ENCODE measurements around the gene SCAMP4.

SCAMP4 gene

GRCh38 chr19:1908364-1908678 lies 3.1 kb downstream of the SCAMP4 start:
- peaks cover 9% of the 10 kb centered on the region for H3F3A ChIP-seq (ENCODE audit: insufficient read depth)
- no peak overlapping the region for H2AFZ ChIP-seq (ENCODE audit: low read depth, low read length, severe bottlenecking)
- H3K9ac ChIP-seq (ENCODE audit: low read length) = no peak overlapping the region
- H3K4me2 ChIP-seq (ENCODE audit: low read depth, low read length, poor library complexity, severe bottlenecking) = no peak overlapping the region
- no peaks in the 10 kb centered on the region for H4K20me1 ChIP-seq (ENCODE audit: low read depth, low read length)
- TF ChIP-seq EZH2phosphoT487 (conservative IDR thresholded peaks at IDR 0.05; ENCODE audit: low read length) = no peak
- no peak overlapping the region for H3K27ac ChIP-seq (ENCODE audit: low read depth, low read length)
- H3K4me3 ChIP-seq (ENCODE audit: insufficient read depth, low read length, poor library complexity, severe bottlenecking) = no peak overlapping the region
- no peaks in the 10 kb centered on the region for H3K36me3 ChIP-seq (ENCODE audit: low read length)
- no peaks in the 10 kb centered on the region for H3K9me2 ChIP-seq (replicated peaks; ENCODE audit: insufficient read depth, low read length)
- peaks cover 58% of the 10 kb centered on the region for H3K79me2 ChIP-seq (ENCODE audit: insufficient read depth, low read length)
- H3K9me3 ChIP-seq (ENCODE audit: insufficient read depth, low read length) = no peaks in the 10 kb centered on the region
- no peaks in the 10 kb centered on the region for H3K27me3 ChIP-seq (ENCODE audit: low read length)

- Histone ChIP-seq H3K4me3 (ENCODE audit: insufficient read depth, low read length, poor library complexity, severe bottlenecking) (no peak overlapping the region), H3K36me3 (ENCODE audit: low read length) (no peaks in the 10 kb centered on the region), H3K4me2 (ENCODE audit: low read depth, low read length, poor library complexity, severe bottlenecking) (no peak overlapping the region), H3K9me3 (ENCODE audit: insufficient read depth, low read length) (no peaks in the 10 kb centered on the region), H3K79me2 (ENCODE audit: insufficient read depth, low read length) (peaks cover 65% of the 10 kb centered on the region), H3K27me3 (ENCODE audit: low read length) (no peaks in the 10 kb centered on the region), H3K9ac (ENCODE audit: low read length) (no peak overlapping the region), H3K9me2 (replicated peaks; ENCODE audit: insufficient read depth, low read length) (no peaks in the 10 kb centered on the region), H3K27ac (ENCODE audit: low read depth, low read length) (no peak overlapping the region), H3F3A (ENCODE audit: insufficient read depth) (peaks cover 2% of the 10 kb centered on the region), H4K20me1 (ENCODE audit: low read depth, low read length) (no peaks in the 10 kb centered on the region), H2AFZ (ENCODE audit: low read depth, low read length, severe bottlenecking) (no peak overlapping the region)
- TF ChIP-seq CTCF (IDR thresholded peaks at IDR 0.05; ENCODE audit: insufficient read depth, low read length, poor library complexity, severe bottlenecking) (no peak), EZH2phosphoT487 (conservative IDR thresholded peaks at IDR 0.05; ENCODE audit: low read length) (no peak)
These were observed 4.5 kb downstream of the SCAMP4 start for GRCh38 chr19:1909761-1910080.

- H3K79me2 ChIP-seq (ENCODE audit: insufficient read depth, low read length) = peaks cover 65% of the 10 kb centered on the region
- H3K4me2 ChIP-seq (ENCODE audit: low read depth, low read length, poor library complexity, severe bottlenecking) = no peak overlapping the region
- no peak overlapping the region for H3K4me3 ChIP-seq (ENCODE audit: insufficient read depth, low read length, poor library complexity, severe bottlenecking)
- H3K36me3 ChIP-seq (ENCODE audit: low read length) = no peaks in the 10 kb centered on the region
- H2AFZ ChIP-seq (ENCODE audit: low read depth, low read length, severe bottlenecking) = no peak overlapping the region
- no peak overlapping the region for H3K9ac ChIP-seq (ENCODE audit: low read length)
- no peak overlapping the region for H3K27ac ChIP-seq (ENCODE audit: low read depth, low read length)
- H3F3A ChIP-seq (ENCODE audit: insufficient read depth) = no peaks in the 10 kb centered on the region
- no peaks in the 10 kb centered on the region for H4K20me1 ChIP-seq (ENCODE audit: low read depth, low read length)
- H3K27me3 ChIP-seq (ENCODE audit: low read length) = no peaks in the 10 kb centered on the region
- H3K9me2 ChIP-seq (replicated peaks; ENCODE audit: insufficient read depth, low read length) = no peaks in the 10 kb centered on the region
- TF ChIP-seq EZH2phosphoT487 (conservative IDR thresholded peaks at IDR 0.05; ENCODE audit: low read length) = no peak
- TF ChIP-seq CTCF (IDR thresholded peaks at IDR 0.05; ENCODE audit: insufficient read depth, low read length, poor library complexity, severe bottlenecking) = no peak
- no peaks in the 10 kb centered on the region for H3K9me3 ChIP-seq (ENCODE audit: insufficient read depth, low read length)
These were observed 5.0 kb downstream of the SCAMP4 start for GRCh38 chr19:1910177-1910576.

GRCh38 chr19:1911098-1911497 lies 5.9 kb downstream of the SCAMP4 start:
- no peak for TF ChIP-seq CTCF (IDR thresholded peaks at IDR 0.05; ENCODE audit: insufficient read depth, low read length, poor library complexity, severe bottlenecking)
- TF ChIP-seq EZH2phosphoT487 (conservative IDR thresholded peaks at IDR 0.05; ENCODE audit: low read length) = no peak
- peaks cover 59% of the 10 kb centered on the region for H3K79me2 ChIP-seq (ENCODE audit: insufficient read depth, low read length)
- H2AFZ ChIP-seq (ENCODE audit: low read depth, low read length, severe bottlenecking) = no peak overlapping the region
- no peak overlapping the region for H3K9ac ChIP-seq (ENCODE audit: low read length)
- H3K4me3 ChIP-seq (ENCODE audit: insufficient read depth, low read length, poor library complexity, severe bottlenecking) = no peak overlapping the region
- H3K36me3 ChIP-seq (ENCODE audit: low read length) = no peaks in the 10 kb centered on the region
- no peaks in the 10 kb centered on the region for H4K20me1 ChIP-seq (ENCODE audit: low read depth, low read length)
- H3K9me2 ChIP-seq (replicated peaks; ENCODE audit: insufficient read depth, low read length) = no peaks in the 10 kb centered on the region
- no peaks in the 10 kb centered on the region for H3K9me3 ChIP-seq (ENCODE audit: insufficient read depth, low read length)
- no peak overlapping the region for H3K4me2 ChIP-seq (ENCODE audit: low read depth, low read length, poor library complexity, severe bottlenecking)
- H3F3A ChIP-seq (ENCODE audit: insufficient read depth) = no peaks in the 10 kb centered on the region
- no peak overlapping the region for H3K27ac ChIP-seq (ENCODE audit: low read depth, low read length)
- H3K27me3 ChIP-seq (ENCODE audit: low read length) = no peaks in the 10 kb centered on the region

All from SU-DHL-6 (cell line).